GM23338 (cell line): ENCODE measurements around the gene ATOH8. TPM values are rescaled to one million over a fixed set of nuclear protein-coding genes. Genes with fewer than 3 reads are reported as not detected.

ENCODE experiments used
- ATAC-seq: fragments of 200-7000 bp; cut with Tn5 transposase; 3 replicates; pipeline ENCODE4 v1.9.1; 2020
- DNase-seq: peaks from one replicate; pipeline ENCODE4 v3.0.0-alpha.2; 2015; ENCODE audit warnings: low spot score
- H2AFZ ChIP-seq: fragments of 200-600 bp; sonication (generic); 2 replicates; pipeline ENCODE4 v1.8.0; 2016; ENCODE audit warnings: antibody characterized with exemption, mild to moderate bottlenecking, moderate library complexity
- H3F3A ChIP-seq: fragments of 200-600 bp; sonication (generic); replicated peaks from 2 replicates; pipeline ENCODE4 v1.8.0; 2017; ENCODE audit warnings: antibody characterized with exemption, mixed run types, low read depth
- H3K27ac ChIP-seq: fragments of 200-600 bp; sonication (generic); 2 replicates; pipeline ENCODE4 v1.6.1; 2016; ENCODE audit warnings: low read depth
- H3K27me3 ChIP-seq: fragments of 200-600 bp; sonication (generic); 2 replicates; pipeline ENCODE4 v1.8.0; 2016; ENCODE audit warnings: mild to moderate bottlenecking, mixed run types, moderate library complexity; ENCODE audit not compliant: insufficient read depth
- H3K36me3 ChIP-seq: fragments of 200-600 bp; sonication (generic); 2 replicates; pipeline ENCODE4 v1.8.0; 2016; ENCODE audit warnings: mild to moderate bottlenecking; ENCODE audit not compliant: insufficient read depth
- H3K4me1 ChIP-seq: fragments of 200-600 bp; sonication (generic); 2 replicates; pipeline ENCODE4 v1.8.0; 2016; ENCODE audit warnings: mild to moderate bottlenecking, moderate library complexity; ENCODE audit not compliant: insufficient read depth
- H3K4me2 ChIP-seq: fragments of 200-600 bp; sonication (generic); 2 replicates; pipeline ENCODE4 v1.7.1; 2017; ENCODE audit warnings: mixed run types
- H3K4me3 ChIP-seq: fragments of 200-600 bp; sonication (generic); 2 replicates; pipeline ENCODE4 v1.6.1; 2016; ENCODE audit warnings: mixed run types
- H3K79me2 ChIP-seq: fragments of 200-600 bp; sonication (generic); replicated peaks from 2 replicates; pipeline ENCODE4 v1.8.0; 2017; ENCODE audit warnings: mild to moderate bottlenecking; ENCODE audit not compliant: insufficient read depth
- H3K9me2 ChIP-seq: fragments of 200-600 bp; sonication (generic); 2 replicates; pipeline ENCODE4 v1.8.0; 2017; ENCODE audit not compliant: insufficient read depth
- H4K20me1 ChIP-seq: fragments of 200-600 bp; sonication (generic); replicated peaks from 2 replicates; pipeline ENCODE4 v1.8.0; 2017; ENCODE audit warnings: mild to moderate bottlenecking; ENCODE audit not compliant: insufficient read depth
- H3K27ac Mint-ChIP-seq: 2 replicates; pipeline ENCODE4 v1.8.0; 2020; ENCODE audit warnings: inconsistent platforms, mild to moderate bottlenecking, moderate library complexity, mixed read lengths
- H3K27me3 Mint-ChIP-seq: 3 replicates; pipeline ENCODE4 v1.8.0; 2022; ENCODE audit warnings: low read depth, mild to moderate bottlenecking, moderate library complexity, mixed read lengths, inconsistent platforms; ENCODE audit not compliant: insufficient read depth, poor library complexity
- H3K36me3 Mint-ChIP-seq: 3 replicates; pipeline ENCODE4 v1.8.0; 2021; ENCODE audit warnings: low read depth, mild to moderate bottlenecking, inconsistent platforms, moderate library complexity, mixed read lengths
- H3K4me1 Mint-ChIP-seq: 3 replicates; pipeline ENCODE4 v1.8.0; 2020; ENCODE audit warnings: mild to moderate bottlenecking, inconsistent platforms, mixed read lengths
- H3K4me3 Mint-ChIP-seq: 3 replicates; pipeline ENCODE4 v1.8.0; 2021; ENCODE audit warnings: moderate library complexity, mild to moderate bottlenecking, inconsistent platforms, mixed read lengths
- H3K9me3 Mint-ChIP-seq: 3 replicates; pipeline ENCODE4 v1.8.0; 2020; ENCODE audit warnings: moderate library complexity, mild to moderate bottlenecking, inconsistent platforms, mixed read lengths
- CREB1 ChIP-seq: fragments of 250-450 bp; sonication (Bioruptor Pico); IDR thresholded peaks from 2 replicates; pipeline ENCODE4 v1.5.0; 2020; ENCODE audit warnings: low read depth, mild to moderate bottlenecking, moderate library complexity
- ETS1 ChIP-seq: IDR thresholded peaks from 2 replicates; pipeline ENCODE4 v1.6.1; 2016; ENCODE audit warnings: antibody characterized with exemption
- EZH2 ChIP-seq: fragments of 200-600 bp; sonication (generic); IDR thresholded peaks from one replicate; pipeline ENCODE4 v1.8.0; 2017; ENCODE audit warnings: antibody characterized with exemption, mild to moderate bottlenecking, low read depth; ENCODE audit not compliant: unreplicated experiment
- JUNB ChIP-seq: IDR thresholded peaks from one replicate; pipeline ENCODE4 v1.6.1; 2016; ENCODE audit warnings: antibody characterized with exemption; ENCODE audit not compliant: unreplicated experiment
- POLR2AphosphoS5 ChIP-seq: IDR thresholded peaks from 2 replicates; pipeline ENCODE4 v1.6.1; 2016; ENCODE audit warnings: antibody characterized with exemption, low read depth
- REST ChIP-seq: IDR thresholded peaks from one replicate; pipeline ENCODE4 v1.6.1; 2018; ENCODE audit warnings: antibody characterized with exemption; ENCODE audit not compliant: unreplicated experiment
- STAT1 ChIP-seq: IDR thresholded peaks from one replicate; pipeline ENCODE4 v1.6.1; 2016; ENCODE audit warnings: antibody characterized with exemption; ENCODE audit not compliant: unreplicated experiment
- ZNF331 ChIP-seq: fragments of 250-450 bp; sonication (Bioruptor Pico); IDR thresholded peaks from 2 replicates; pipeline ENCODE4 v1.5.0; 2020; ENCODE audit warnings: low read depth, mild to moderate bottlenecking, moderate library complexity
- ZNF462 ChIP-seq: fragments of 250-450 bp; sonication (Bioruptor Pico); IDR thresholded peaks from 2 replicates; pipeline ENCODE4 v1.5.0; 2020; ENCODE audit warnings: mild to moderate bottlenecking, moderate library complexity
- polyA plus RNA-seq: library from polyadenylated mRNA; unstranded; fragments of >200 nt; fragmentation: Nextera tagmentation; extraction: Ambion mirVana; gene quantifications from 2 replicates; pipeline ENCODE4 v1.2.1, GENCODE V29; 2016
- total RNA-seq: library from RNA; depleted of rRNA; stranded (reverse); fragments of >200 nt; shearing (Covaris generic); gene quantifications from 2 replicates; pipeline ENCODE4 v1.2.3, GENCODE V29; 2014

Gene ATOH8
- total and polyA plus RNA-seq, 2 experiments from 2014 or later, result 0.11 to 0.97 TPM

- TF ChIP-seq ZNF462 (CRISPR knock-in tag) (no peak), REST (no peak)
Measured at GRCh38 chr2:85780316-85781012, 26.7 kb downstream of the ATOH8 start (continued).

- H3K36me3 ChIP-seq, result no peaks in the 10 kb centered on the region
- H3K4me1 Mint-ChIP-seq, result peaks cover 21% of the 10 kb centered on the region
- no peak for DNase-seq
- H3K79me2 ChIP-seq, result no peaks in the 10 kb centered on the region
- no peak overlapping the region for H3K4me2 ChIP-seq
- peaks cover 9% of the 10 kb centered on the region; the same call in 1 of the 2 replicates for H3K4me1 ChIP-seq
- H3K9me2 ChIP-seq, result no peaks in the 10 kb centered on the region
- H3K4me3 ChIP-seq, result no peak overlapping the region
- peaks cover 6% of the 10 kb centered on the region for H3K27me3 Mint-ChIP-seq
- no peak overlapping the region for H3K4me3 Mint-ChIP-seq
- no peaks in the 10 kb centered on the region for H3K9me3 Mint-ChIP-seq
- H3K27ac ChIP-seq, result no peak overlapping the region
- H3K27ac Mint-ChIP-seq, result no peak overlapping the region
- H3F3A ChIP-seq, result no peaks in the 10 kb centered on the region
- no peaks in the 10 kb centered on the region for H3K27me3 ChIP-seq
- ATAC-seq, result no peak
- H4K20me1 ChIP-seq, result no peaks in the 10 kb centered on the region
- no peak for TF ChIP-seq POLR2AphosphoS5
- TF ChIP-seq EZH2, result no peak
- no peak for TF ChIP-seq STAT1
- no peak for TF ChIP-seq ZNF331 (CRISPR knock-in tag)
- TF ChIP-seq CREB1, result no peak
- TF ChIP-seq ETS1, result no peak
- TF ChIP-seq JUNB, result no peak
- H2AFZ ChIP-seq, result no peak overlapping the region
- no peaks in the 10 kb centered on the region; the same call in 2 of the 3 replicates for H3K36me3 Mint-ChIP-seq
Measured at GRCh38 chr2:85781013-85781332, 27.2 kb downstream of the ATOH8 start.
